A673 (cell line): ENCODE results near the gene ZNF473. TPM values are rescaled to one million over a fixed set of nuclear protein-coding genes. Genes with fewer than 3 reads are reported as not detected.

Experiments
- BruUV-seq: library from RNA; stranded (reverse); fragments of 400-500 nt; replicated peaks from 2 replicates; lab custom pipeline; 2021; lab: Mats Ljungman, UMichigan
- CTCF ChIA-PET: fragments of 300-600 bp; sonication (Branson Sonifier 250); formaldehyde crosslinking; loops from one replicate; lab custom pipeline; 2022; ENCODE audit warnings: antibody characterized with exemption; lab: Charles Lee
- POLR2A ChIA-PET: fragments of 300-600 bp; sonication (Branson Sonifier 250); formaldehyde crosslinking; loops from one replicate; lab custom pipeline; 2022; ENCODE audit warnings: antibody characterized with exemption; ENCODE audit not compliant: low non-redundant PET; lab: Charles Lee
- DNase-seq: peaks from one replicate; pipeline ENCODE4 v3.0.0-alpha.2; 2015; ENCODE audit warnings: low spot score
- H3K27ac ChIP-seq: fragments of 200-600 bp; sonication (generic); 2 replicates; pipeline ENCODE4 v1.5.1; 2016; ENCODE audit warnings: mixed run types, low read depth, mild to moderate bottlenecking, mixed read lengths, antibody characterized with exemption, low read length; ENCODE audit not compliant: poor library complexity, severe bottlenecking
- H3K27me3 ChIP-seq: fragments of 200-600 bp; sonication (generic); replicated peaks from 2 replicates; pipeline ENCODE4 v1.6.1; 2017; ENCODE audit warnings: mixed run types, low read depth, mild to moderate bottlenecking, mixed read lengths, antibody characterized with exemption, low read length; ENCODE audit not compliant: insufficient read depth, poor library complexity
- H3K36me3 ChIP-seq: fragments of 200-600 bp; sonication (generic); 2 replicates; pipeline ENCODE4 v1.6.1; 2016; ENCODE audit warnings: mixed run types, mild to moderate bottlenecking, mixed read lengths, antibody characterized with exemption, low read length; ENCODE audit not compliant: insufficient read depth, poor library complexity, severe bottlenecking
- H3K4me1 ChIP-seq: fragments of 200-600 bp; sonication (generic); 2 replicates; pipeline ENCODE4 v1.6.1; 2017; ENCODE audit warnings: mixed run types, mild to moderate bottlenecking, mixed read lengths, antibody characterized with exemption, low read length; ENCODE audit not compliant: insufficient read depth, poor library complexity, severe bottlenecking
- H3K4me3 ChIP-seq: fragments of 200-600 bp; sonication (generic); 2 replicates; pipeline ENCODE4 v1.5.1; 2016; ENCODE audit warnings: low read depth, mixed run types, mild to moderate bottlenecking, mixed read lengths, low read length; ENCODE audit not compliant: poor library complexity, severe bottlenecking
- H3K9me3 ChIP-seq: fragments of 200-600 bp; sonication (generic); 2 replicates; pipeline ENCODE4 v1.6.1; 2016; ENCODE audit warnings: mixed run types, low read depth, mild to moderate bottlenecking, mixed read lengths, antibody characterized with exemption, low read length; ENCODE audit not compliant: poor library complexity, severe bottlenecking
- EZH2 ChIP-seq: fragments of 200-600 bp; sonication (generic); IDR thresholded peaks from 2 replicates; pipeline ENCODE4 v1.6.1; 2017; ENCODE audit warnings: borderline replicate concordance, low read depth, mild to moderate bottlenecking, mixed read lengths, antibody characterized with exemption, low read length; ENCODE audit not compliant: poor library complexity, severe bottlenecking
- intact Hi-C: fragments of 100-400 bp; cut with micrococcal nuclease; formaldehyde crosslinking; loops from one replicate; pipeline ENCODE4 v1.10.0; 2022; ENCODE audit not compliant: unreplicated experiment
- total RNA-seq: library from RNA; stranded (reverse); gene quantifications from 2 replicates; pipeline ENCODE4 v1.2.3, GENCODE V29; 2021
- TF ChIP-seq, protein P1 (sequence below): fragments of 300-800, 200-600 bp; sonication (generic); conservative IDR thresholded peaks from 2 replicates; pipeline ENCODE4 v1.5.1; 2017; ENCODE audit warnings: low read depth, mild to moderate bottlenecking, antibody characterized with exemption, low read length, moderate library complexity, mixed read lengths

The ZNF473 gene
- total RNA-seq, 1 experiment from 2014 or later: 15.6 TPM

DNA sequence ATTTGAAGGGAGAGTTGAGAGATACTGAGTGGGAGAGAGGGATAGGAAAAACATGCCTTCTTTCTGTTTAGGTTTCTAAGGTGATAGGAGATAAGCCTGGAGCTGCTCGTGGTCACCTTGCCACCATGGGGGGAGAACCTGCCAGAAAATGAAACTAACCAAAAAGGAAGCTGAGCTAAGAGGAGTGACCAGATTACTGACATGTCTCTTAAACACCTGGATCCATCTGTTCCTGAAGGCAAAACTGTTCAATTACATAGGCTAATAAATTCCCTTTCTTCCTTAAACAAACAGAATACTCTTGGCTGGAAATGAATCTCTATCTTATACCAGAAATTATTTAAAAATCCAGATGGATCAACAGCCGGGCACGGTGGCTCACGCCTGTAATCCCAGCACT is 27.3 kb downstream of the ZNF473 start:
- no peaks in the 10 kb centered on the region for H3K27me3 ChIP-seq
- H3K36me3 ChIP-seq: no peaks in the 10 kb centered on the region
- H3K27ac ChIP-seq: no peak overlapping the region
- peaks cover 8% of the 10 kb centered on the region for H3K4me1 ChIP-seq
- H3K9me3 ChIP-seq: peaks cover 2% of the 10 kb centered on the region
- H3K4me3 ChIP-seq: no peak overlapping the region
- intact Hi-C loops: no loop called here
- TF ChIP-seq, protein P1, sequence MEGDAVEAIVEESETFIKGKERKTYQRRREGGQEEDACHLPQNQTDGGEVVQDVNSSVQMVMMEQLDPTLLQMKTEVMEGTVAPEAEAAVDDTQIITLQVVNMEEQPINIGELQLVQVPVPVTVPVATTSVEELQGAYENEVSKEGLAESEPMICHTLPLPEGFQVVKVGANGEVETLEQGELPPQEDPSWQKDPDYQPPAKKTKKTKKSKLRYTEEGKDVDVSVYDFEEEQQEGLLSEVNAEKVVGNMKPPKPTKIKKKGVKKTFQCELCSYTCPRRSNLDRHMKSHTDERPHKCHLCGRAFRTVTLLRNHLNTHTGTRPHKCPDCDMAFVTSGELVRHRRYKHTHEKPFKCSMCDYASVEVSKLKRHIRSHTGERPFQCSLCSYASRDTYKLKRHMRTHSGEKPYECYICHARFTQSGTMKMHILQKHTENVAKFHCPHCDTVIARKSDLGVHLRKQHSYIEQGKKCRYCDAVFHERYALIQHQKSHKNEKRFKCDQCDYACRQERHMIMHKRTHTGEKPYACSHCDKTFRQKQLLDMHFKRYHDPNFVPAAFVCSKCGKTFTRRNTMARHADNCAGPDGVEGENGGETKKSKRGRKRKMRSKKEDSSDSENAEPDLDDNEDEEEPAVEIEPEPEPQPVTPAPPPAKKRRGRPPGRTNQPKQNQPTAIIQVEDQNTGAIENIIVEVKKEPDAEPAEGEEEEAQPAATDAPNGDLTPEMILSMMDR: no peak
- TF ChIP-seq EZH2: no peak
- no peak for DNase-seq
- CTCF ChIA-PET: no interaction called here
- BruUV-seq: no TSS peak
- POLR2A ChIA-PET: no interaction called here

DNA sequence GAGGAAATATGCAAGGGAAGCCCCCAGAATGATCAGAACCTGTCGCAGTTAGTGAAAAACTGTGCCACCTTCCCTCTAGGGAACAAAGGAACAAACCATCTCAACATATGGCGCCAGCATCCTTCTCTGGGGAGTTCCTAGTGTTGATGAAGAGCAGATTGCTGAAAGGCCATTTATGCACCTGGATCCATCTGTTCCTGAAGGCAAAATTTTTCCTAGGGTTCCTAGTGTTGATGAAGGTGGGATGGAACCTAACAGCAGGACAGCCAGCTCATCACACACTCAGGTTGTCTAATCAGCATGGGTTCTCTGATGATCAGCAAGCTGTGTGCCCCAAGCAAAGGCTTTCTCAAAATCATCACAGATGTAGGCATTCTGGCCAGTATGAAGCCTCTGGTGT is 32.6 kb downstream of the ZNF473 start:
- no peak overlapping the region for H3K27ac ChIP-seq
- no peak for DNase-seq
- peaks cover 31% of the 10 kb centered on the region for H3K9me3 ChIP-seq
- H3K27me3 ChIP-seq: no peaks in the 10 kb centered on the region
- H3K4me1 ChIP-seq: no peaks in the 10 kb centered on the region
- no peak for TF ChIP-seq EZH2
- TF ChIP-seq, protein P1: no peak
- intact Hi-C loops: no loop called here
- ChIA-PET POLR2A (no interaction called here), CTCF (no interaction called here)
- no TSS peak for BruUV-seq
- H3K36me3 ChIP-seq: no peaks in the 10 kb centered on the region
- H3K4me3 ChIP-seq: no peak overlapping the region

DNA sequence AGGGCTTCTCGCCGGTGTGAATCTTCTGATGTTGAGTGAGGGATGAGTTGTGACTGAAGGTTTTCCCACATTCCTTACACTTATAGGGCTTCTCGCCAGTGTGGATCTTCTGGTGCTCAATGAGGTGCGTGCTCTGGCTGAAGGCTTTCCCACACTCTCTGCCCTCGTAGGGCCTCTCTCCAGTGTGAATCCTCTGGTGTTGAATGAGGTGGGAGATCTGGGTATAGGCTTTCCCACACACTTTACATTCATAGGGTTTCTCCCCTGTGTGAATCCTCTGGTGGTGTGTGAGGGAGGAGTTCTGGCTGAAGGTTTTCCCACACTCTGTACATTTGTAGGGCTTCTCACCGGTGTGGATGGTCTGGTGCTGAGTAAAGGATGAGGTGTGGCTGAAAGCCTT is 33.2 kb downstream of the ZNF473 start:
- TF ChIP-seq, protein P1: no peak
- no peak for TF ChIP-seq EZH2
- no peaks in the 10 kb centered on the region for H3K36me3 ChIP-seq
- BruUV-seq: no TSS peak
- no peak for DNase-seq
- ChIA-PET CTCF (no interaction called here), POLR2A (no interaction called here)
- H3K4me3 ChIP-seq: no peak overlapping the region
- H3K9me3 ChIP-seq: peaks cover 31% of the 10 kb centered on the region
- no peaks in the 10 kb centered on the region for H3K27me3 ChIP-seq
- H3K27ac ChIP-seq: no peak overlapping the region
- H3K4me1 ChIP-seq: no peaks in the 10 kb centered on the region
- intact Hi-C loops: no loop called here
